Measurements from ENCODE around the gene CAMK1. TPM values are rescaled to one million over a fixed set of nuclear protein-coding genes. Genes with fewer than 3 reads are reported as not detected.

Gene CAMK1
- total RNA-seq, 1 experiment from 2014 or later: 36.6 TPM

GRCh38 chr3:9783954-9784353, 14.2 kb upstream of the CAMK1 start:
- no peak for ATAC-seq

GRCh38 chr3:9782770-9783169, 13.0 kb upstream of the CAMK1 start:
- H3K36me3 ChIP-seq (ENCODE audit: low read depth, low read length): peaks cover 10% of the 10 kb centered on the region; the same call in 1 of the 2 replicates
- TF ChIP-seq CTCF (conservative IDR thresholded peaks at IDR 0.05; ENCODE audit: low read depth, low read length): peak; percentile 53
- no peak for TF ChIP-seq EZH2 (IDR thresholded peaks at IDR 0.05; ENCODE audit: low read length, unreplicated experiment)
- TF ChIP-seq EZH2phosphoT487 (IDR thresholded peaks at IDR 0.05; ENCODE audit: borderline replicate concordance, low read length): no peak
- no peaks in the 10 kb centered on the region for H3K79me2 ChIP-seq (ENCODE audit: low read length)
- ATAC-seq (peak; percentile 59), DNase-seq (peak; percentile 35)
- no peaks in the 10 kb centered on the region for H4K20me1 ChIP-seq (ENCODE audit: low read length)
- no peak overlapping the region for H3K9ac ChIP-seq (ENCODE audit: low read length)
- ChIA-PET POLR2A (ENCODE audit: unreplicated experiment) (no interaction called here), CTCF (interaction anchor here (0.7 kb wide), 1 partner anchor 131 kb away, joined by 5 read pairs; no protein-coding TSS in a partner anchor)
- H3K9me2 ChIP-seq (replicated peaks; ENCODE audit: low read length): no peaks in the 10 kb centered on the region
- H3K4me1 ChIP-seq (ENCODE audit: insufficient read depth, low read length): no peaks in the 10 kb centered on the region
- H3K4me3 ChIP-seq (ENCODE audit: low read length): no peak overlapping the region
- H2AFZ ChIP-seq (ENCODE audit: low read length): no peak overlapping the region
- BruUV-seq (replicated peaks): no TSS peak
- no peaks in the 10 kb centered on the region for H3K27me3 ChIP-seq (ENCODE audit: low read length)
- no peaks in the 10 kb centered on the region for H3K9me3 ChIP-seq (ENCODE audit: low read length)
- no peak overlapping the region for H3K27ac ChIP-seq (ENCODE audit: low read length)
- no peak overlapping the region for H3K4me2 ChIP-seq (ENCODE audit: low read length)
- no peaks in the 10 kb centered on the region for H3F3A ChIP-seq (ENCODE audit: low read length, unreplicated experiment)
- intact Hi-C loops (cut with micrococcal nuclease): no loop called here

More at GRCh38 chr3:9783954-9784353, 14.2 kb upstream of the CAMK1 start:
- no peak for TF ChIP-seq EZH2 (IDR thresholded peaks at IDR 0.05; ENCODE audit: low read length, unreplicated experiment)
- no peaks in the 10 kb centered on the region for H3K4me1 ChIP-seq (ENCODE audit: insufficient read depth, low read length)
- no peak overlapping the region for H3K4me2 ChIP-seq (ENCODE audit: low read length)
- H4K20me1 ChIP-seq (ENCODE audit: low read length): no peaks in the 10 kb centered on the region
- H3K79me2 ChIP-seq (ENCODE audit: low read length): no peaks in the 10 kb centered on the region
- CTCF ChIA-PET: no interaction called here
- no peaks in the 10 kb centered on the region for H3K9me3 ChIP-seq (ENCODE audit: low read length)
- intact Hi-C loops (cut with micrococcal nuclease): no loop called here
- no peaks in the 10 kb centered on the region for H3K9me2 ChIP-seq (replicated peaks; ENCODE audit: low read length)
- H3F3A ChIP-seq (ENCODE audit: low read length, unreplicated experiment): no peaks in the 10 kb centered on the region
- H2AFZ ChIP-seq (ENCODE audit: low read length): no peak overlapping the region
- no peak for DNase-seq
- H3K36me3 ChIP-seq (ENCODE audit: low read depth, low read length): peaks cover 10% of the 10 kb centered on the region; the same call in 1 of the 2 replicates
- no peak overlapping the region for H3K4me3 ChIP-seq (ENCODE audit: low read length)
- no TSS peak for BruUV-seq (replicated peaks)
- H3K9ac ChIP-seq (ENCODE audit: low read length): no peak overlapping the region
- no peaks in the 10 kb centered on the region for H3K27me3 ChIP-seq (ENCODE audit: low read length)
- no peak overlapping the region for H3K27ac ChIP-seq (ENCODE audit: low read length)
- POLR2A ChIA-PET (ENCODE audit: unreplicated experiment): no interaction called here

- Histone ChIP-seq H3F3A (ENCODE audit: low read length, unreplicated experiment) (no peaks in the 10 kb centered on the region), H3K27ac (ENCODE audit: low read length) (no peak overlapping the region), H3K27me3 (ENCODE audit: low read length) (no peaks in the 10 kb centered on the region), H3K9me2 (replicated peaks; ENCODE audit: low read length) (no peaks in the 10 kb centered on the region), H4K20me1 (ENCODE audit: low read length) (no peaks in the 10 kb centered on the region), H3K36me3 (ENCODE audit: low read depth, low read length) (peaks cover 9% of the 10 kb centered on the region; the same call in 1 of the 2 replicates), H3K79me2 (ENCODE audit: low read length) (no peaks in the 10 kb centered on the region), H3K4me3 (ENCODE audit: low read length) (no peak overlapping the region), H3K4me2 (ENCODE audit: low read length) (no peak overlapping the region), H3K9ac (ENCODE audit: low read length) (no peak overlapping the region), H2AFZ (ENCODE audit: low read length) (no peak overlapping the region), H3K9me3 (ENCODE audit: low read length) (no peaks in the 10 kb centered on the region), H3K4me1 (ENCODE audit: insufficient read depth, low read length) (no peaks in the 10 kb centered on the region)
- intact Hi-C loops (cut with micrococcal nuclease): no loop called here
- TF ChIP-seq EZH2phosphoT487 (IDR thresholded peaks at IDR 0.05; ENCODE audit: borderline replicate concordance, low read length) (no peak), CTCF (conservative IDR thresholded peaks at IDR 0.05; ENCODE audit: low read depth, low read length) (no peak), EZH2 (IDR thresholded peaks at IDR 0.05; ENCODE audit: low read length, unreplicated experiment) (no peak)
- no TSS peak for BruUV-seq (replicated peaks)
- POLR2A ChIA-PET (ENCODE audit: unreplicated experiment): interaction anchor here (0.6 to 1.0 kb wide), 2 partner anchors 11 to 164 kb away, joined by 4 to 12 read pairs; partner anchors contain the start of gene ARPC4
- DNase-seq (no peak), ATAC-seq (no peak)
- CTCF ChIA-PET: no interaction called here
Observed at GRCh38 chr3:9781978-9782603, 12.3 kb upstream of the CAMK1 start.

All from PC-3 (cell line).